ENCODE data around the gene CDH6. TPM values are rescaled to one million over a fixed set of nuclear protein-coding genes. Genes with fewer than 3 reads are reported as not detected.

CDH6 gene
- total and polyA plus RNA-seq, 2 experiments from 2014 or later, result 0.60 to 1.1 TPM

DNA sequence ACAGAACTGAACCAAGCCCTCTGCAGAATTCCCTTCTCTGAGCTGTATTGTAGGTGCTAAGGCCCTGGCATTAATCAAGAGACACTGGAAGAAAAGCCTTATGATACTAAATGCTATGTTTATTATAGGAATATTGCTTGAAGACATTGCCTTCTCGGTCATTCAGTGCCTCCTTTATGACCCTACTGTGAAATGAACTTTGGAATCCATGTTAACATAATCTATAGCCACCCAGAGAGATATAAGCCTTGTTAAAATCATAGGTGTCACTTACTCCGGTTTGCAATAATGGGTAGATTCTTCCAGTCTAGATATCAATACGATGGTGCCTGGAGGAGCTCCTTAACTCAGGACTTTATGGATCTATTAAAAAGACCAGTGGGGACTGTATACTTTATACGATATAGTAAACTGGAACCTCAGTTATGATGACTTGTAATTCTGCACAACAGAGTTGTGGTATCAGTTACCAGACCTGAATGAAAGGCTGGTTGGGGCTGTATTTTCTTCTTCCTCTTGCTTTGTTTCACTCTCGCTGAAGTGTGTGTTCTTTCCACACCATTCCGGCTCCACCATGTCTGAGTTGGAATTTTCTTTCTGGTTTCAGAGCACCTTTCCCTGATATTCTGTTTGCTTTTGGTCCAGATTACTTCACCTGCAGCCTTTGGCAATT lies 183.9 kb downstream of the CDH6 start:
- Mint-ChIP-seq H3K27ac (no peak overlapping the region), H3K4me3 (no peak overlapping the region), H3K27me3 (ENCODE audit: insufficient read depth, low read depth, poor library complexity) (peaks cover 7% of the 10 kb centered on the region), H3K4me1 (peaks cover 15% of the 10 kb centered on the region), H3K36me3 (ENCODE audit: low read depth) (no peaks in the 10 kb centered on the region), H3K9me3 (no peaks in the 10 kb centered on the region)
- H3K4me1 ChIP-seq (ENCODE audit: insufficient read depth), result peaks cover 9% of the 10 kb centered on the region; the same call in 1 of the 2 replicates
- H2AFZ ChIP-seq, result peak overlapping the region; percentile 56
- no peaks in the 10 kb centered on the region for H3K9me2 ChIP-seq (ENCODE audit: insufficient read depth)
- H3K27me3 ChIP-seq (ENCODE audit: insufficient read depth), result no peaks in the 10 kb centered on the region
- TF ChIP-seq, protein P1, sequence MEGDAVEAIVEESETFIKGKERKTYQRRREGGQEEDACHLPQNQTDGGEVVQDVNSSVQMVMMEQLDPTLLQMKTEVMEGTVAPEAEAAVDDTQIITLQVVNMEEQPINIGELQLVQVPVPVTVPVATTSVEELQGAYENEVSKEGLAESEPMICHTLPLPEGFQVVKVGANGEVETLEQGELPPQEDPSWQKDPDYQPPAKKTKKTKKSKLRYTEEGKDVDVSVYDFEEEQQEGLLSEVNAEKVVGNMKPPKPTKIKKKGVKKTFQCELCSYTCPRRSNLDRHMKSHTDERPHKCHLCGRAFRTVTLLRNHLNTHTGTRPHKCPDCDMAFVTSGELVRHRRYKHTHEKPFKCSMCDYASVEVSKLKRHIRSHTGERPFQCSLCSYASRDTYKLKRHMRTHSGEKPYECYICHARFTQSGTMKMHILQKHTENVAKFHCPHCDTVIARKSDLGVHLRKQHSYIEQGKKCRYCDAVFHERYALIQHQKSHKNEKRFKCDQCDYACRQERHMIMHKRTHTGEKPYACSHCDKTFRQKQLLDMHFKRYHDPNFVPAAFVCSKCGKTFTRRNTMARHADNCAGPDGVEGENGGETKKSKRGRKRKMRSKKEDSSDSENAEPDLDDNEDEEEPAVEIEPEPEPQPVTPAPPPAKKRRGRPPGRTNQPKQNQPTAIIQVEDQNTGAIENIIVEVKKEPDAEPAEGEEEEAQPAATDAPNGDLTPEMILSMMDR (conservative IDR thresholded peaks at IDR 0.05; ENCODE audit: low read depth in 2 of 2), result no peak
- TF ChIP-seq, protein P2, sequence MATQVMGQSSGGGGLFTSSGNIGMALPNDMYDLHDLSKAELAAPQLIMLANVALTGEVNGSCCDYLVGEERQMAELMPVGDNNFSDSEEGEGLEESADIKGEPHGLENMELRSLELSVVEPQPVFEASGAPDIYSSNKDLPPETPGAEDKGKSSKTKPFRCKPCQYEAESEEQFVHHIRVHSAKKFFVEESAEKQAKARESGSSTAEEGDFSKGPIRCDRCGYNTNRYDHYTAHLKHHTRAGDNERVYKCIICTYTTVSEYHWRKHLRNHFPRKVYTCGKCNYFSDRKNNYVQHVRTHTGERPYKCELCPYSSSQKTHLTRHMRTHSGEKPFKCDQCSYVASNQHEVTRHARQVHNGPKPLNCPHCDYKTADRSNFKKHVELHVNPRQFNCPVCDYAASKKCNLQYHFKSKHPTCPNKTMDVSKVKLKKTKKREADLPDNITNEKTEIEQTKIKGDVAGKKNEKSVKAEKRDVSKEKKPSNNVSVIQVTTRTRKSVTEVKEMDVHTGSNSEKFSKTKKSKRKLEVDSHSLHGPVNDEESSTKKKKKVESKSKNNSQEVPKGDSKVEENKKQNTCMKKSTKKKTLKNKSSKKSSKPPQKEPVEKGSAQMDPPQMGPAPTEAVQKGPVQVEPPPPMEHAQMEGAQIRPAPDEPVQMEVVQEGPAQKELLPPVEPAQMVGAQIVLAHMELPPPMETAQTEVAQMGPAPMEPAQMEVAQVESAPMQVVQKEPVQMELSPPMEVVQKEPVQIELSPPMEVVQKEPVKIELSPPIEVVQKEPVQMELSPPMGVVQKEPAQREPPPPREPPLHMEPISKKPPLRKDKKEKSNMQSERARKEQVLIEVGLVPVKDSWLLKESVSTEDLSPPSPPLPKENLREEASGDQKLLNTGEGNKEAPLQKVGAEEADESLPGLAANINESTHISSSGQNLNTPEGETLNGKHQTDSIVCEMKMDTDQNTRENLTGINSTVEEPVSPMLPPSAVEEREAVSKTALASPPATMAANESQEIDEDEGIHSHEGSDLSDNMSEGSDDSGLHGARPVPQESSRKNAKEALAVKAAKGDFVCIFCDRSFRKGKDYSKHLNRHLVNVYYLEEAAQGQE (IDR thresholded peaks at IDR 0.05; ENCODE audit: unreplicated experiment), result no peak
- TF ChIP-seq EZH2 (IDR thresholded peaks at IDR 0.05; ENCODE audit: low read depth, unreplicated experiment), result no peak
- TF ChIP-seq EZH2phosphoT487 (IDR thresholded peaks at IDR 0.05; ENCODE audit: unreplicated experiment), result no peak
- TF ChIP-seq POLR2AphosphoS5 (IDR thresholded peaks at IDR 0.05; ENCODE audit: low read depth), result no peak
- TF ChIP-seq JUNB (IDR thresholded peaks at IDR 0.05; ENCODE audit: unreplicated experiment), result no peak
- TF ChIP-seq, protein P3, sequence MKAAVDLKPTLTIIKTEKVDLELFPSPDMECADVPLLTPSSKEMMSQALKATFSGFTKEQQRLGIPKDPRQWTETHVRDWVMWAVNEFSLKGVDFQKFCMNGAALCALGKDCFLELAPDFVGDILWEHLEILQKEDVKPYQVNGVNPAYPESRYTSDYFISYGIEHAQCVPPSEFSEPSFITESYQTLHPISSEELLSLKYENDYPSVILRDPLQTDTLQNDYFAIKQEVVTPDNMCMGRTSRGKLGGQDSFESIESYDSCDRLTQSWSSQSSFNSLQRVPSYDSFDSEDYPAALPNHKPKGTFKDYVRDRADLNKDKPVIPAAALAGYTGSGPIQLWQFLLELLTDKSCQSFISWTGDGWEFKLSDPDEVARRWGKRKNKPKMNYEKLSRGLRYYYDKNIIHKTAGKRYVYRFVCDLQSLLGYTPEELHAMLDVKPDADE (IDR thresholded peaks at IDR 0.05), result no peak
- no peak for TF ChIP-seq ZNF114 (CRISPR knock-in tag; IDR thresholded peaks at IDR 0.05)
- no peak for TF ChIP-seq ZNF331 (CRISPR knock-in tag; IDR thresholded peaks at IDR 0.05; ENCODE audit: low read depth)
- TF ChIP-seq, protein P4, sequence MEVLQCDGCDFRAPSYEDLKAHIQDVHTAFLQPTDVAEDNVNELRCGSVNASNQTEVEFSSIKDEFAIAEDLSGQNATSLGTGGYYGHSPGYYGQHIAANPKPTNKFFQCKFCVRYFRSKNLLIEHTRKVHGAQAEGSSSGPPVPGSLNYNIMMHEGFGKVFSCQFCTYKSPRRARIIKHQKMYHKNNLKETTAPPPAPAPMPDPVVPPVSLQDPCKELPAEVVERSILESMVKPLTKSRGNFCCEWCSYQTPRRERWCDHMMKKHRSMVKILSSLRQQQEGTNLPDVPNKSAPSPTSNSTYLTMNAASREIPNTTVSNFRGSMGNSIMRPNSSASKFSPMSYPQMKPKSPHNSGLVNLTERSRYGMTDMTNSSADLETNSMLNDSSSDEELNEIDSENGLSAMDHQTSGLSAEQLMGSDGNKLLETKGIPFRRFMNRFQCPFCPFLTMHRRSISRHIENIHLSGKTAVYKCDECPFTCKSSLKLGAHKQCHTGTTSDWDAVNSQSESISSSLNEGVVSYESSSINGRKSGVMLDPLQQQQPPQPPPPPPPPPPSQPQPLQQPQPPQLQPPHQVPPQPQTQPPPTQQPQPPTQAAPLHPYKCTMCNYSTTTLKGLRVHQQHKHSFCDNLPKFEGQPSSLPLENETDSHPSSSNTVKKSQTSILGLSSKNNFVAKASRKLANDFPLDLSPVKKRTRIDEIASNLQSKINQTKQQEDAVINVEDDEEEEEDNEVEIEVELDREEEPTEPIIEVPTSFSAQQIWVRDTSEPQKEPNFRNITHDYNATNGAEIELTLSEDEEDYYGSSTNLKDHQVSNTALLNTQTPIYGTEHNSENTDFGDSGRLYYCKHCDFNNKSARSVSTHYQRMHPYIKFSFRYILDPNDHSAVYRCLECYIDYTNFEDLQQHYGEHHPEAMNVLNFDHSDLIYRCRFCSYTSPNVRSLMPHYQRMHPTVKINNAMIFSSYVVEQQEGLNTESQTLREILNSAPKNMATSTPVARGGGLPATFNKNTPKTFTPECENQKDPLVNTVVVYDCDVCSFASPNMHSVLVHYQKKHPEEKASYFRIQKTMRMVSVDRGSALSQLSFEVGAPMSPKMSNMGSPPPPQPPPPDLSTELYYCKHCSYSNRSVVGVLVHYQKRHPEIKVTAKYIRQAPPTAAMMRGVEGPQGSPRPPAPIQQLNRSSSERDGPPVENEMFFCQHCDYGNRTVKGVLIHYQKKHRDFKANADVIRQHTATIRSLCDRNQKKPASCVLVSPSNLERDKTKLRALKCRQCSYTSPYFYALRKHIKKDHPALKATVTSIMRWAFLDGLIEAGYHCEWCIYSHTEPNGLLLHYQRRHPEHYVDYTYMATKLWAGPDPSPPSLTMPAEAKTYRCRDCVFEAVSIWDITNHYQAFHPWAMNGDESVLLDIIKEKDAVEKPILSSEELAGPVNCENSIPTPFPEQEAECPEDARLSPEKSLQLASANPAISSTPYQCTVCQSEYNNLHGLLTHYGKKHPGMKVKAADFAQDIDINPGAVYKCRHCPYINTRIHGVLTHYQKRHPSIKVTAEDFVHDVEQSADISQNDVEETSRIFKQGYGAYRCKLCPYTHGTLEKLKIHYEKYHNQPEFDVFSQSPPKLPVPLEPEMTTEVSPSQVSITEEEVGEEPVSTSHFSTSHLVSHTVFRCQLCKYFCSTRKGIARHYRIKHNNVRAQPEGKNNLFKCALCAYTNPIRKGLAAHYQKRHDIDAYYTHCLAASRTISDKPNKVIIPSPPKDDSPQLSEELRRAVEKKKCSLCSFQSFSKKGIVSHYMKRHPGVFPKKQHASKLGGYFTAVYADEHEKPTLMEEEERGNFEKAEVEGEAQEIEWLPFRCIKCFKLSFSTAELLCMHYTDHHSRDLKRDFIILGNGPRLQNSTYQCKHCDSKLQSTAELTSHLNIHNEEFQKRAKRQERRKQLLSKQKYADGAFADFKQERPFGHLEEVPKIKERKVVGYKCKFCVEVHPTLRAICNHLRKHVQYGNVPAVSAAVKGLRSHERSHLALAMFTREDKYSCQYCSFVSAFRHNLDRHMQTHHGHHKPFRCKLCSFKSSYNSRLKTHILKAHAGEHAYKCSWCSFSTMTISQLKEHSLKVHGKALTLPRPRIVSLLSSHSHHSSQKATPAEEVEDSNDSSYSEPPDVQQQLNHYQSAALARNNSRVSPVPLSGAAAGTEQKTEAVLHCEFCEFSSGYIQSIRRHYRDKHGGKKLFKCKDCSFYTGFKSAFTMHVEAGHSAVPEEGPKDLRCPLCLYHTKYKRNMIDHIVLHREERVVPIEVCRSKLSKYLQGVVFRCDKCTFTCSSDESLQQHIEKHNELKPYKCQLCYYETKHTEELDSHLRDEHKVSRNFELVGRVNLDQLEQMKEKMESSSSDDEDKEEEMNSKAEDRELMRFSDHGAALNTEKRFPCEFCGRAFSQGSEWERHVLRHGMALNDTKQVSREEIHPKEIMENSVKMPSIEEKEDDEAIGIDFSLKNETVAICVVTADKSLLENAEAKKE (CRISPR knock-in tag; IDR thresholded peaks at IDR 0.05), result no peak
- TF ChIP-seq STAT1 (IDR thresholded peaks at IDR 0.05; ENCODE audit: unreplicated experiment), result no peak
- no peak for TF ChIP-seq CREB1 (CRISPR knock-in tag; IDR thresholded peaks at IDR 0.05; ENCODE audit: low read depth)
- TF ChIP-seq NANOG (IDR thresholded peaks at IDR 0.05; ENCODE audit: borderline replicate concordance), result no peak
- no peaks in the 10 kb centered on the region for H3K36me3 ChIP-seq (ENCODE audit: insufficient read depth)
- H4K20me1 ChIP-seq (replicated peaks; ENCODE audit: insufficient read depth), result no peaks in the 10 kb centered on the region
- no peaks in the 10 kb centered on the region for H3K79me2 ChIP-seq (replicated peaks; ENCODE audit: insufficient read depth)
- no peaks in the 10 kb centered on the region for H3F3A ChIP-seq (replicated peaks; ENCODE audit: low read depth)
- no peak overlapping the region for H3K27ac ChIP-seq (ENCODE audit: low read depth)
- DNase-seq (ENCODE audit: low spot score) (no peak), ATAC-seq (no peak)
- H3K4me2 ChIP-seq, result no peak overlapping the region
- no peak overlapping the region for H3K4me3 ChIP-seq
